Osteoblast (primary cell): ENCODE data around the gene TEX51. TPM values are rescaled to one million over a fixed set of nuclear protein-coding genes. Genes with fewer than 3 reads are reported as not detected.

ENCODE experiments used
- DNase-seq: peaks from one replicate; pipeline ENCODE4 v3.0.0; 2011; ENCODE audit warnings: low spot score, mixed read lengths; ENCODE audit not compliant: insufficient read length; ENCODE audit errors: missing footprints
- H2AFZ ChIP-seq: 2 replicates; pipeline ENCODE4 v1.6.0; 2011; ENCODE audit warnings: mild to moderate bottlenecking, low read length
- H3K27ac ChIP-seq: 2 replicates; pipeline ENCODE4 v1.5.1; 2011; ENCODE audit warnings: mild to moderate bottlenecking, low read depth, low read length, moderate library complexity
- H3K27me3 ChIP-seq: 2 replicates; pipeline ENCODE4 v1.6.0; 2012; ENCODE audit warnings: mild to moderate bottlenecking, control low read depth, inconsistent platforms, low read length, moderate library complexity; ENCODE audit not compliant: insufficient read depth
- H3K36me3 ChIP-seq: 2 replicates; pipeline ENCODE4 v1.5.1; 2011; ENCODE audit warnings: mild to moderate bottlenecking, low read length, control low read depth, moderate library complexity; ENCODE audit not compliant: insufficient read depth
- H3K4me1 ChIP-seq: 2 replicates; pipeline ENCODE4 v1.5.1; 2011; ENCODE audit warnings: mild to moderate bottlenecking, low read length, control low read depth, moderate library complexity; ENCODE audit not compliant: insufficient read depth
- H3K4me2 ChIP-seq: 2 replicates; pipeline ENCODE4 v1.6.0; 2011; ENCODE audit warnings: mild to moderate bottlenecking, low read length; ENCODE audit not compliant: insufficient read depth
- H3K4me3 ChIP-seq: fragments of 200-600 bp; sonication (generic); 3 replicates; pipeline ENCODE4 v1.5.1; 2012; ENCODE audit warnings: mild to moderate bottlenecking, low read length, inconsistent platforms; ENCODE audit not compliant: insufficient read depth
- H3K79me2 ChIP-seq: 2 replicates; pipeline ENCODE4 v1.6.0; 2012; ENCODE audit warnings: mild to moderate bottlenecking, low read length, control low read depth, inconsistent platforms; ENCODE audit not compliant: insufficient read depth
- H3K9me3 ChIP-seq: 2 replicates; pipeline ENCODE4 v1.5.1; 2011; ENCODE audit warnings: low read depth, low read length, control low read depth
- H4K20me1 ChIP-seq: 2 replicates; pipeline ENCODE4 v1.6.0; 2012; ENCODE audit warnings: mild to moderate bottlenecking, low read length, control low read depth; ENCODE audit not compliant: insufficient read depth
- CTCF ChIP-seq: IDR thresholded peaks from 2 replicates; pipeline ENCODE4 v1.5.1; 2011; ENCODE audit warnings: mild to moderate bottlenecking, low read depth, low read length, moderate library complexity; ENCODE audit errors: extremely low read depth
- total RNA-seq: library from RNA; depleted of rRNA; stranded (reverse); fragments of >200 nt; gene quantifications from 2 replicates; pipeline ENCODE4 v1.2.3, GENCODE V29; 2012

Gene TEX51
- total RNA-seq, 1 donor: not detected

- H3K4me3 ChIP-seq: no peak overlapping the region
- H3K36me3 ChIP-seq: no peaks in the 10 kb centered on the region
- no peaks in the 10 kb centered on the region for H3K27me3 ChIP-seq
- no peak for TF ChIP-seq CTCF
- no peaks in the 10 kb centered on the region for H3K9me3 ChIP-seq
- H3K27ac ChIP-seq: no peak overlapping the region
- H3K4me2 ChIP-seq: no peak overlapping the region
- no peak overlapping the region for H2AFZ ChIP-seq
- H3K79me2 ChIP-seq: no peaks in the 10 kb centered on the region
- no peak for DNase-seq
- no peaks in the 10 kb centered on the region for H4K20me1 ChIP-seq
- H3K4me1 ChIP-seq: no peaks in the 10 kb centered on the region
These were observed 4.2 kb downstream of the TEX51 start for GRCh38 chr2:126902859-126903258.

GRCh38 chr2:126905991-126906390 is 7.3 kb downstream of the TEX51 start:
- Histone ChIP-seq H3K27ac (no peak overlapping the region), H4K20me1 (no peaks in the 10 kb centered on the region), H3K79me2 (no peaks in the 10 kb centered on the region), H3K4me1 (no peaks in the 10 kb centered on the region), H3K36me3 (no peaks in the 10 kb centered on the region), H2AFZ (no peak overlapping the region), H3K4me2 (no peak overlapping the region), H3K27me3 (no peaks in the 10 kb centered on the region), H3K4me3 (no peak overlapping the region), H3K9me3 (no peaks in the 10 kb centered on the region)
- no peak for DNase-seq
- TF ChIP-seq CTCF: no peak

- Histone ChIP-seq H3K27me3 (no peaks in the 10 kb centered on the region), H3K9me3 (no peaks in the 10 kb centered on the region), H3K36me3 (no peaks in the 10 kb centered on the region), H3K27ac (no peak overlapping the region), H4K20me1 (no peaks in the 10 kb centered on the region), H3K4me3 (no peak overlapping the region), H3K4me1 (no peaks in the 10 kb centered on the region), H3K4me2 (no peak overlapping the region), H2AFZ (no peak overlapping the region), H3K79me2 (no peaks in the 10 kb centered on the region)
- DNase-seq: no peak
- TF ChIP-seq CTCF: no peak
These were observed 8.1 kb downstream of the TEX51 start for GRCh38 chr2:126906781-126907180.

- no peaks in the 10 kb centered on the region for H4K20me1 ChIP-seq
- no peak overlapping the region for H2AFZ ChIP-seq
- TF ChIP-seq CTCF: no peak
- no peaks in the 10 kb centered on the region for H3K9me3 ChIP-seq
- H3K4me2 ChIP-seq: no peak overlapping the region
- no peak overlapping the region for H3K4me3 ChIP-seq
- no peak for DNase-seq
- H3K36me3 ChIP-seq: no peaks in the 10 kb centered on the region
- no peaks in the 10 kb centered on the region for H3K4me1 ChIP-seq
- no peaks in the 10 kb centered on the region for H3K27me3 ChIP-seq
- no peak overlapping the region for H3K27ac ChIP-seq
- no peaks in the 10 kb centered on the region for H3K79me2 ChIP-seq
These were observed 9.0 kb downstream of the TEX51 start for GRCh38 chr2:126907671-126908070.
